Activated naive CD4-positive, alpha-beta T cell treated with anti-CD3 and anti-CD28 coated beads for 36 hours (primary cell): ENCODE measurements around the gene CCSER2. TPM values are rescaled to one million over a fixed set of nuclear protein-coding genes. Genes with fewer than 3 reads are reported as not detected.
A peak's percentile ranks its signal among the peaks of the same experiment; 100 is the strongest.
"Not testable (repeated sequence)": the region's sequence is repeated elsewhere in the genome, so short reads cannot be mapped to it uniquely, and the experiment has no call there.

Experiments
- CTCF ChIA-PET: fragments of 350-600 bp; sonication (Branson Sonifier 250); formaldehyde crosslinking; loops from one replicate; lab custom pipeline; 2021; ENCODE audit warnings: antibody characterized with exemption; lab: Charles Lee
- DNase-seq: peaks from one replicate; pipeline ENCODE4 v3.0.0-alpha.2; 2020
- H3K27ac Mint-ChIP-seq: one replicate; pipeline ENCODE4 v1.8.0; 2021; ENCODE audit warnings: mild to moderate bottlenecking, mixed read lengths
- H3K27me3 Mint-ChIP-seq: one replicate; pipeline ENCODE4 v1.8.0; 2021; ENCODE audit warnings: low read depth, mixed read lengths
- H3K36me3 Mint-ChIP-seq: one replicate; pipeline ENCODE4 v1.8.0; 2021; ENCODE audit warnings: low read depth, mixed read lengths
- H3K4me1 Mint-ChIP-seq: one replicate; pipeline ENCODE4 v1.8.0; 2021; ENCODE audit warnings: low read depth, mixed read lengths
- H3K4me3 Mint-ChIP-seq: one replicate; pipeline ENCODE4 v1.8.0; 2021; ENCODE audit warnings: mild to moderate bottlenecking, moderate library complexity, mixed read lengths
- H3K9me3 Mint-ChIP-seq: one replicate; pipeline ENCODE4 v1.8.0; 2021; ENCODE audit warnings: mixed read lengths
- intact Hi-C: fragments of 100-400 bp; cut with micrococcal nuclease; formaldehyde crosslinking; loops from one replicate; pipeline ENCODE4 v1.15.1; 2023
- total RNA-seq, 2 experiments: library from RNA; stranded (reverse); gene quantifications; one replicate each; pipeline ENCODE4 v1.2.3, GENCODE V29; 2021

CCSER2 gene
- total RNA-seq, 2 experiments from 2014 or later: 78.0 to 81.8 TPM

- DNase-seq: no peak
- Mint-ChIP-seq H3K9me3 (no peaks in the 10 kb centered on the region), H3K27ac (no peak overlapping the region), H3K4me1 (peaks cover 34% of the 10 kb centered on the region), H3K4me3 (no peak overlapping the region), H3K36me3 (peaks cover 9% of the 10 kb centered on the region), H3K27me3 (no peaks in the 10 kb centered on the region)
- CTCF ChIA-PET: interaction anchor here (0.8 to 1.3 kb wide), 5 partner anchors 9 to 160 kb away, joined by 3 to 10 read pairs (median 4); no protein-coding TSS in a partner anchor
- intact Hi-C loops: no loop called here
Measured at GRCh38 chr10:84427903-84428650, 99.7 kb downstream of the CCSER2 start.

DNA sequence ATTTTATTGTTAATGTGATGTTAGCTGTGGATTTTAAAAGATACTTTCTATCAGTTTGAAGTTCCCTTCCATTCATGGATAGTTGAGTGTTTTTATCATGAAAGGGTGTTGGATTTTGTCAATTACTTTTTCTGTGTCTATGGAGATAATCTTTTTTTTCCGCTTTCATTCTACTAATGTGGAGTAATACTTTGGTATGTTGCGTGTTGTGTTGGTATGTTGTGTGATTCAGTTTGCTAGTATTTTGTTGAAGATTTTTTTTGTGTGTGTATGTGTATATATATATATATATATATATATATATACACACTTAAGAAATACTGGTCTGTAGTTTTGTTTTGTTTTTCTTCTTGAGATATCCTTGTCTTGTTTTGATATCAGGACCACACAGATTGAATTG lies 100.3 kb downstream of the CCSER2 start:
- CTCF ChIA-PET: interaction anchor here (1.0 to 1.2 kb wide), 2 partner anchors 33 to 161 kb away, joined by 3 to 4 read pairs; no protein-coding TSS in a partner anchor
- H3K36me3 Mint-ChIP-seq: peaks cover 9% of the 10 kb centered on the region
- no peaks in the 10 kb centered on the region for H3K9me3 Mint-ChIP-seq
- H3K27me3 Mint-ChIP-seq: no peaks in the 10 kb centered on the region
- no peak for DNase-seq
- no peak overlapping the region for H3K27ac Mint-ChIP-seq
- no peak overlapping the region for H3K4me3 Mint-ChIP-seq
- intact Hi-C loops: no loop called here
- H3K4me1 Mint-ChIP-seq: peaks cover 29% of the 10 kb centered on the region

- Mint-ChIP-seq H3K4me1 (peaks cover 23% of the 10 kb centered on the region), H3K9me3 (no peaks in the 10 kb centered on the region), H3K4me3 (no peak overlapping the region), H3K27me3 (no peaks in the 10 kb centered on the region), H3K27ac (no peak overlapping the region), H3K36me3 (peaks cover 6% of the 10 kb centered on the region)
- DNase-seq: peak; percentile 86
- CTCF ChIA-PET: interaction anchor here (0.6 to 3.4 kb wide), 34 partner anchors 8 to 173 kb away, joined by 3 to 54 read pairs (median 4); no protein-coding TSS in a partner anchor
- intact Hi-C loops: loop anchor here (1.0 kb wide), 3 partner anchors 55 to 166 kb away; no protein-coding TSS in a partner anchor
Measured at GRCh38 chr10:84429926-84430520, 101.6 kb downstream of the CCSER2 start.

GRCh38 chr10:84432891-84433290 lies 104.5 kb downstream of the CCSER2 start:
- Mint-ChIP-seq H3K27ac (no peak overlapping the region), H3K4me1 (peaks cover 16% of the 10 kb centered on the region), H3K9me3 (no peaks in the 10 kb centered on the region), H3K36me3 (peaks cover 5% of the 10 kb centered on the region), H3K4me3 (no peak overlapping the region), H3K27me3 (no peaks in the 10 kb centered on the region)
- no peak for DNase-seq
- intact Hi-C loops: no loop called here
- CTCF ChIA-PET: no interaction called here

GRCh38 chr10:84440781-84441180 lies 112.4 kb downstream of the CCSER2 start:
- Mint-ChIP-seq H3K27ac (no peak overlapping the region), H3K4me3 (no peak overlapping the region), H3K4me1 (peaks cover 2% of the 10 kb centered on the region), H3K27me3 (no peaks in the 10 kb centered on the region), H3K9me3 (peaks cover 3% of the 10 kb centered on the region), H3K36me3 (peaks cover 43% of the 10 kb centered on the region)
- intact Hi-C loops: loop anchor here (2.0 kb wide), 1 partner anchor 18 kb away; no protein-coding TSS in a partner anchor
- CTCF ChIA-PET: no interaction called here
- DNase-seq: no peak

- intact Hi-C loops: loop anchor here (2.0 kb wide), 1 partner anchor 15 kb away; no protein-coding TSS in a partner anchor
- no peak overlapping the region for H3K27ac Mint-ChIP-seq
- H3K4me1 Mint-ChIP-seq: no peaks in the 10 kb centered on the region
- CTCF ChIA-PET: interaction anchor here (2.0 kb wide), 1 partner anchor 191 kb away, joined by 5 read pairs; no protein-coding TSS in a partner anchor
- H3K36me3 Mint-ChIP-seq: peaks cover 32% of the 10 kb centered on the region
- no peaks in the 10 kb centered on the region for H3K27me3 Mint-ChIP-seq
- DNase-seq: no peak
- no peaks in the 10 kb centered on the region for H3K9me3 Mint-ChIP-seq
- no peak overlapping the region for H3K4me3 Mint-ChIP-seq
Measured at GRCh38 chr10:84447701-84448400, 119.5 kb downstream of the CCSER2 start.

GRCh38 chr10:84449351-84449750 lies 121.0 kb downstream of the CCSER2 start:
- intact Hi-C loops: loop anchor here (2.0 kb wide), 1 partner anchor 13 kb away; no protein-coding TSS in a partner anchor
- not testable (repeated sequence) for H3K4me3 Mint-ChIP-seq, H3K27ac Mint-ChIP-seq, H3K4me1 Mint-ChIP-seq, H3K9me3 Mint-ChIP-seq, DNase-seq, H3K27me3 Mint-ChIP-seq
- CTCF ChIA-PET: interaction anchor here (2.0 kb wide), 1 partner anchor 192 kb away, joined by 5 read pairs; no protein-coding TSS in a partner anchor
- H3K36me3 Mint-ChIP-seq: peaks cover 29% of the 10 kb centered on the region

DNA sequence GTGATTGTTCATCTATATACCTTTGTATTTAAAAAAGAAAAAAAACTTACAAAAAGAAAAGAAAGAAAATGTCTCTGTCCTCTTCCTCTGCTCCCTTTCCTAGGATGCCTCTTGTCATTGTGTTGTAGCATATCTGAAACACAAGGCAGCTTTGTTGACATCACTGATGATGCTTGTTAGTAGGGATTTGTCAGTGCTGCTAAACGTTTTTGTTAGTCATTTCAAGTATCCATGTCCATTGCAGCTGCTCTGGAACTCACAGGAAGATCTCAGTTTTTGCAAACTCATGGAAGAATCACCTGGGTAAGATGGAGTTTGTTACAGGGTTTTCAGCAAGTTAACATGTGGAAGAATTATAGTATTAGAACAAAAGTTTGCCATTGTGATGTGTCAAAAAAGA lies 123.6 kb downstream of the CCSER2 start:
- Mint-ChIP-seq H3K4me3 (no peak overlapping the region), H3K27me3 (no peaks in the 10 kb centered on the region), H3K9me3 (peaks cover 4% of the 10 kb centered on the region), H3K27ac (no peak overlapping the region), H3K4me1 (peaks cover 6% of the 10 kb centered on the region), H3K36me3 (peaks cover 40% of the 10 kb centered on the region)
- intact Hi-C loops: no loop called here
- no peak for DNase-seq
- CTCF ChIA-PET: interaction anchor here (1.1 kb wide), 1 partner anchor 22 kb away, joined by 4 read pairs; no protein-coding TSS in a partner anchor

- H3K36me3 Mint-ChIP-seq: peaks cover 41% of the 10 kb centered on the region
- DNase-seq: no peak
- H3K27me3 Mint-ChIP-seq: no peaks in the 10 kb centered on the region
- CTCF ChIA-PET: no interaction called here
- H3K9me3 Mint-ChIP-seq: peaks cover 4% of the 10 kb centered on the region
- H3K4me1 Mint-ChIP-seq: peaks cover 6% of the 10 kb centered on the region
- H3K4me3 Mint-ChIP-seq: no peak overlapping the region
- no peak overlapping the region for H3K27ac Mint-ChIP-seq
- intact Hi-C loops: no loop called here
Measured at GRCh38 chr10:84453303-84453702, 124.9 kb downstream of the CCSER2 start.

DNA sequence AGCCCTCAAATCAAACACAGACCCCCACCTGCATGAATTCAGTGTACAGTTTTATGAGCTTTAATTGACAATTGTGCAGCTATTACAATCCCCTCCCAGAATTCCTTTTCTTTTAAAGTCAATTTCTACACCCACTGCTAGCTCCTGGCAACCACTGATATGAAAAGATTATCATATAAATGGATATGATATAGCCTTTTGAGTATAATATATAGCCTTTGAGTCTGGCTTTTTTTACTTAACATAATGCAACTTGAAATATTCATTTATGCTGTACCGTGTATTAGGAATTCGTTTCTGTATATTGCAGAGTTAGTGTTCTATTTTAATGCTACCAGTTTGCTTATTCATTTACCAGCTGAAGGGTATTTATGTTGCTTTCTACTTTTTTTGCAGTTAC lies 127.7 kb downstream of the CCSER2 start:
- intact Hi-C loops: no loop called here
- Mint-ChIP-seq H3K9me3 (peaks cover 6% of the 10 kb centered on the region), H3K4me3 (no peak overlapping the region), H3K36me3 (peaks cover 43% of the 10 kb centered on the region), H3K27ac (no peak overlapping the region), H3K4me1 (peaks cover 9% of the 10 kb centered on the region), H3K27me3 (no peaks in the 10 kb centered on the region)
- DNase-seq: no peak
- CTCF ChIA-PET: interaction anchor here (0.6 to 1.1 kb wide), 2 partner anchors 102 to 189 kb away, joined by 3 to 4 read pairs; no protein-coding TSS in a partner anchor

DNA sequence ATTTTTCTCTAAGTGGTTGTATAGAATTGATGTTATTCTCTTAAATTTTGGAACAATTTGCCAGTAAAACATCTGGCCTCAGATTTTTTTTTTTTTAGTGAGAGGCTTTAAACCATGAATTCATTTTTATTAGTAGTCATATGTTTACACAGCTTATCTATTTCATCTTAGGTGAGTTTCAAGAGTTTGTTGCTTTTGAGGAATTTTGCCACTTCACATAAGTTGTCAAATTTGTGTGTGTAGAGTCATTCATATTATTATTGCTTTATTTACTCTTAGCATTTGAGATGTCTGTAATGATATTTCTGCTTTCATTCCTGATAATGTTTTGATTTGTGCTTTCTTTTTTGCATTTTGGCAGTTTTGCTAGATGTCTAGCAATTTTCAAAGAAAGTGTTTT lies 132.1 kb downstream of the CCSER2 start:
- Mint-ChIP-seq H3K4me1 (peaks cover 6% of the 10 kb centered on the region), H3K36me3 (peaks cover 37% of the 10 kb centered on the region), H3K27ac (no peak overlapping the region), H3K4me3 (no peak overlapping the region), H3K9me3 (peaks cover 2% of the 10 kb centered on the region), H3K27me3 (no peaks in the 10 kb centered on the region)
- no peak for DNase-seq
- intact Hi-C loops: no loop called here
- CTCF ChIA-PET: interaction anchor here (1.0 kb wide), 1 partner anchor 76 kb away, joined by 5 read pairs; no protein-coding TSS in a partner anchor

DNA sequence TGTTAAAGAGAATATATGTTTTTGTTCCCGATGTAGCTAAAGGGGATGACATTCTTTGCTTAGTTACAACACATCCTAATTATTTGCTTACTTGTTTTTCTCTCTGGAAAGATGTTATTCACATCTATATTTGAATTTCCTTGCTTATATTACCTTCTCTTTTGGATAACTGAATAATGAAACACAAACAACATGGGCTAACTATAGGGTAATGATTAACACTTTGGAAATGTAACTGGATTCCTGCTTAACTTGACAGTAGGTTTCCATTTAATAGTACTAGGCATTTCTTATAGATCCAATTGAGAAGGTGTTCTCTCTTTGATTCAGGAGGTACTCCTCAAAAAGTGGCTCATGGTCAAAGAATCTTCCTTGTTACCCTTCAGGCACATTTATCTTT lies 141.1 kb downstream of the CCSER2 start:
- Mint-ChIP-seq H3K4me3 (no peak overlapping the region), H3K4me1 (peaks cover 3% of the 10 kb centered on the region), H3K9me3 (no peaks in the 10 kb centered on the region), H3K27ac (no peak overlapping the region), H3K27me3 (no peaks in the 10 kb centered on the region), H3K36me3 (peaks cover 28% of the 10 kb centered on the region)
- intact Hi-C loops: no loop called here
- no peak for DNase-seq
- CTCF ChIA-PET: interaction anchor here (0.7 kb wide), 1 partner anchor 10 kb away, joined by 3 read pairs; no protein-coding TSS in a partner anchor
